ENCODE data around the gene ULK4.
"Not testable (repeated sequence)": the region's sequence is repeated elsewhere in the genome, so short reads cannot be mapped to it uniquely, and the experiment has no call there.

Gene ULK4

GRCh38 chr3:41956574-41956973 lies 5.3 kb downstream of the ULK4 start:
- DNase-seq = no peak

- DNase-seq = no peak
These were observed 6.7 kb downstream of the ULK4 start for GRCh38 chr3:41955192-41955591.

GRCh38 chr3:41943311-41943843 lies 18.5 kb downstream of the ULK4 start:
- no peak for DNase-seq

GRCh38 chr3:41940393-41940792 lies 21.5 kb downstream of the ULK4 start:
- DNase-seq = no peak

GRCh38 chr3:41936384-41936783 lies 25.5 kb downstream of the ULK4 start:
- no peak for DNase-seq

GRCh38 chr3:41933154-41933676 lies 28.7 kb downstream of the ULK4 start:
- no peak for DNase-seq

DNA sequence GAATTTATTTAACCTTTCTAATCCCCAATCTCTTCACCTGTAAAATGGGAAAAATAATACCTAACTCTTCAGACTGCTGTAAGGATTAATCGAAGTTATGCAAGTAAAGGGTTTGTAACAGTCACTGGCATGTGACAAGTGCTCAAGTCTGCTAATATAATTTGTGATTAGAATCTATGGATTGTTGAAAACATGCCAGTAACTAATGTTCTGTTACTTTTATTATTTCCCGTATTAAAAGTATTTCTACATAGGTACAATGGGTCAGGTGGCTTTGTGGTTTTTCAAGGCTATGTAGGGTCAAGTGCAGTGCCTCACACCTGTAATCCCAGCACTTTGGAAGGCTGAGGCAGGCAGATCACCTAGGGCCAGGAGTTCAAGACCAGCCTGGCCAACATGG lies 29.4 kb downstream of the ULK4 start:
- no peak for DNase-seq

DNA sequence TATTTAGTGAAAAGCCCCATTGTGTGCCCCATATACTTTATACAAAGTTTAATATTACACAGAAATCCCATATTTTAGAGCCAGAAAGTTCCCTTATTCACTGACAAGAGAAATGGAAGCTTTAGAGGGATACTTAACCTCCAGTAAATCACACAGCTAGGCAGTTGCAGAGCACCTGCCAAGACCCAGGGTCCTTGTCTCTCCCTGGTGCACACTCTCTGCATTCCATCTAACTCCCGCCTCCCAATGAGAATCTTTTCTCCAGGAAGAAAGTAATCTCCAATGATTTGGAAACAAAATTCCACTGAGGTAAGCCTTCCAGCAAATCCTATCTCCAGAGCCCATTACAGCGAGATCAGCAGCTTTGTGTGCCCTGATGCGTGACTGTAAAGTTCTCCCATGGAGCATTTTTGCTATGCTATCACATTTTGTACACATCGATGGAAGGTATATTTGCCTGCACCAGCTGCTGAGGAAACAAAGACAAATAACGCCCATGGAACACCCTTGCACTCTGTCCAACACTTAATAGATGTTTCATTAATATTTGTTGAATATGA lies 41.4 kb downstream of the ULK4 start:
- no peak for DNase-seq

DNA sequence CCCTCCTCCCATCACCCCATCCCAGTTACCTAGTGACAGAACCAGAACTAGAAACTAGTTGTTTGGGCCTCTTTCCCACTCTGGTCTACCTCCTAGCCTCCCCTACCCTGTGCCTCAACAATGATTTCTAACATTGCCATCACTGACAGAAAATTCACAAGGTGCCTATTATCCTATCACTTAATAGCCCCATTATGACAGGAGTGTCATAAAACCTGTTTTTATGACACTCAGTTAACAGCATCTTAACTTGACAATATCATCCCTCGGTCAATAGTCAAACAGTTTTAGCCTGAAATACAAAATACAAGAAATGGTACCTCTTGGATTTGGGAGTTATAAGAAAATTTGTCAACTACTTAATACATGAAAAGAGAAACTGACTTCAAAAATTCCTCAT lies 46.5 kb downstream of the ULK4 start:
- no peak for DNase-seq

GRCh38 chr3:41912280-41912679 lies 49.6 kb downstream of the ULK4 start:
- DNase-seq = no peak

DNA sequence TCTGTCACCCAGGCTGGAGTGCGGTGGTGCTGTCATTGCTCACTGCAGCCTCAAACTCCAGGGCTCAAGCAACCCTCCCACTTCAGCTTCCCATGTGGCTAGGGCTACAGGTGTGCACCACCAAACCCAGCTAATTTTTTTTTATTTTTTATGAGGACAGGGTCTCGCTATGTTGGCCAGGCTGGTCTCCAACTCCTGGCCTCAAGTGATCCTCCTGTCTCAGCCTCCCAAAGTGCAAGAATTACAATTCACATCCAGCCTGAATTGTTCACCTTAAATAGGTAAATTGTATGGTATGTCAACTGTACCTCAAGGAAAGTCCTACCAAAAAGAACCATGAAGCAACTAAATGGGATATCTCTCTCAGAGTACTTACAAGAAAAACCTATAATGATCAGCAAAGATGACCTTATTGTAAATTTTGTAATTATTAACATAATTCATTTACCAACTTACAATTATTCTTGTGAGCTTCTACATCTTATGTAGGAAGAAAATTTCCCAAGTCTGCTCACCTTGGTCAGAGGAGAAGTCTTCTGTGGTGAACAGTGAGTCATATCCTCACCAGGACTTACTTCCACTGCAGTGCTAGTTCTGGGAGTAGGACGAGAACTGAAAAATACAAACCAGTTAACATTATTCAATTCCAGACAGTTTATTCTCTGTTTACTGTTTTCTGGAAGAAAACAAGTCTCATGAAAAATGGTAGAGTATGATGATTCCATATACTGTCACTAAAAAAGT lies 54.4 kb downstream of the ULK4 start:
- no peak for DNase-seq

DNA sequence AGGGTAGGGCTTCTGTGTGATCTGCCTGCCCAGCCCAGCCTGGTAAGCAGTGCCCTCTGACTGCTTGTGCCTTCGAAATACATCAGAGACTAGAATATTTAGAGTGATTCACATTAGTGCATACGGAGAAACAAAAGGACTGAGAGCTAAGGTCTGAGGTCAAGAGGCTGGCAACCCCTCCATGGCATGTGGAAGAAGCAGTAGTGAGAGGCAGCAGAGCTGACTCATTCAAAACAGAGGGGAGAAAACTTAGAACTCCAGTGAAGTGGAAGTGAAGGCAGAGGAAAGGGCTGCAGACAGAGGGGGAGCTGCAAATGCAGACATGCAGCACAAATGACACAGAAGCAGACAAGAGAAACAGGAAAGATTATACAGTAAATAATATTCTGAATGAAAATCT lies 61.6 kb downstream of the ULK4 start:
- DNase-seq = no peak

- DNase-seq = no peak
These were observed 63.3 kb downstream of the ULK4 start for GRCh38 chr3:41898631-41899030.

DNA sequence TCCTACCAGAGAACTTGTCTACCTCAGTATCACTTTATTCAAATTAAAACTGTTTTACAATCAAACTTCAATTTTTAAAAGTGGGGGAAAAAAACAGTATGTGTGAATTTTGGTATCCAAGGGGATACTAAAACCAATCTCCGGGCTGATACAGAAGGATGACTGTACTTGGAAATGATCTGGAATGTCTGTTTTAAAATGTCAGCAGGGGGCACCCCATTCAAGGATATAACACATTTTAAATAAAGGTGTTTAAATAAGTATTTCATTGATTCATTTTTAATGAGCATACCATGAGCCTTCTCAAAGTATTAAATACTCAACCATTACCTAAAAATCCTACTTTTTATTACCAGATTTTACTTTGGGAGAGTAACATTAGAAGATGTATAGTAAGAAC lies 67.9 kb downstream of the ULK4 start:
- peak; percentile 40 to 54 for DNase-seq

GRCh38 chr3:41888368-41889076 lies 73.4 kb downstream of the ULK4 start:
- no peak for DNase-seq

GRCh38 chr3:41882956-41883355 lies 78.9 kb downstream of the ULK4 start:
- no peak for DNase-seq

GRCh38 chr3:41881233-41881821 lies 80.6 kb downstream of the ULK4 start:
- peak; percentile 64 to 76 for DNase-seq

DNA sequence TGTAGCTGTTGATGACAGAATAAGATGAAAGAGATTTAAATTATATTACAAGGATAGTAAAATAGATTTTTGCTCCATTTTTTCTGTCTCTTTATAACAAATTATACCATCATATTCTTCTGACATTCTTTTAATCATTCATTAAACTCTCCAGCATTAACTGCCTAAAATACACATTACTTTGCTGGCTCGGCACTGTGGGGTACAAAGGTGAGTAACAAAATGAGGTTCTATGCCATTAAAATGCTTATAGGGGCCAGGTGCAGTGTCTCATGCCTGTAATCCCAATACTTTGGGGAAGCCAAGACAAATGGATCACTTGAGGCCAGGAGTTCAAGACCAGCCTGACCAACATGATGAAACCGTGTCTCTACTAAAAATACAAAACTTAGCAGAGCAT lies 81.5 kb downstream of the ULK4 start:
- no peak for DNase-seq

- not testable (repeated sequence) for DNase-seq
These were observed 84.2 kb downstream of the ULK4 start for GRCh38 chr3:41877741-41878140.

GRCh38 chr3:41874022-41874421 lies 87.9 kb downstream of the ULK4 start:
- no peak for DNase-seq

GRCh38 chr3:41872157-41872556 lies 89.7 kb downstream of the ULK4 start:
- no peak for DNase-seq

GRCh38 chr3:41867533-41867932 lies 94.4 kb downstream of the ULK4 start:
- no peak for DNase-seq

GRCh38 chr3:41866298-41866697 lies 95.6 kb downstream of the ULK4 start:
- DNase-seq = no peak

All from AML-193 (cell line).